NT2/D1 (cell line): Measurements from ENCODE around the gene CERKL.
A peak's percentile ranks its signal among the peaks of the same experiment; 100 is the strongest.

Experiments
- SUZ12 ChIP-seq: IDR thresholded peaks from 2 replicates; pipeline ENCODE4 v1.6.1; 2011; ENCODE audit not compliant: insufficient read length, insufficient read depth; ENCODE audit errors: extremely low read depth
- YY1 ChIP-seq: IDR thresholded peaks from 2 replicates; pipeline ENCODE4 v1.6.1; 2011; ENCODE audit not compliant: insufficient read length, insufficient read depth
- ZNF274 ChIP-seq: IDR thresholded peaks from 2 replicates; pipeline ENCODE4 v1.6.1; 2011; ENCODE audit warnings: mild to moderate bottlenecking, low read depth, low read length

- TF ChIP-seq SUZ12 = peak; percentile 98
- no peak for TF ChIP-seq ZNF274
- no peak for TF ChIP-seq YY1
Observed at GRCh38 chr2:181682795-181683517, 26.1 kb upstream of the CERKL start.
